HEK293 (cell line): ENCODE data around the gene MARK3.

Experiments used
- FEZF1 ChIP-seq: fragments of 450-650 bp; formaldehyde crosslinking; IDR thresholded peaks from 2 replicates; pipeline ENCODE4 v1.5.1; 2016; ENCODE audit warnings: missing biosample characterization, missing genetic modification characterization
- KLF7 ChIP-seq: fragments of 450-650 bp; formaldehyde crosslinking; IDR thresholded peaks from 2 replicates; pipeline ENCODE4 v1.5.1; 2016; ENCODE audit warnings: missing biosample characterization, missing genetic modification characterization, borderline replicate concordance
- OVOL3 ChIP-seq: fragments of 450-650 bp; formaldehyde crosslinking; IDR thresholded peaks from 2 replicates; pipeline ENCODE4 v1.5.1; 2016; ENCODE audit warnings: missing biosample characterization, missing genetic modification characterization
- REPIN1 ChIP-seq: fragments of 450-650 bp; formaldehyde crosslinking; IDR thresholded peaks from 2 replicates; pipeline ENCODE4 v1.5.1; 2017; ENCODE audit warnings: missing biosample characterization, missing genetic modification characterization, low read depth
- SP2 ChIP-seq: fragments of 450-650 bp; formaldehyde crosslinking; IDR thresholded peaks from 2 replicates; pipeline ENCODE4 v1.5.1; 2016; ENCODE audit warnings: missing biosample characterization, missing genetic modification characterization
- TCF7L2 ChIP-seq: IDR thresholded peaks from 2 replicates; pipeline ENCODE4 v1.6.1; 2011; ENCODE audit warnings: low read depth, mild to moderate bottlenecking, inconsistent platforms, low read length, moderate library complexity, borderline replicate concordance
- ZBTB17 ChIP-seq: fragments of 450-650 bp; formaldehyde crosslinking; IDR thresholded peaks from 2 replicates; pipeline ENCODE4 v1.5.1; 2016; ENCODE audit warnings: missing biosample characterization, missing genetic modification characterization
- ZEB2 ChIP-seq: fragments of 450-650 bp; formaldehyde crosslinking; IDR thresholded peaks from 2 replicates; pipeline ENCODE4 v1.5.1; 2016; ENCODE audit warnings: missing biosample characterization, missing genetic modification characterization
- ZFP69B ChIP-seq: fragments of 450-650 bp; formaldehyde crosslinking; IDR thresholded peaks from 2 replicates; pipeline ENCODE4 v1.5.1; 2016; ENCODE audit warnings: missing biosample characterization, missing genetic modification characterization
- ZIC2 ChIP-seq: fragments of 450-650 bp; formaldehyde crosslinking; IDR thresholded peaks from 2 replicates; pipeline ENCODE4 v1.5.1; 2016; ENCODE audit warnings: missing biosample characterization, missing genetic modification characterization
- ZNF138 ChIP-seq: fragments of 450-650 bp; formaldehyde crosslinking; IDR thresholded peaks from 2 replicates; pipeline ENCODE4 v1.5.1; 2016; ENCODE audit warnings: missing biosample characterization, missing genetic modification characterization, borderline replicate concordance
- ZNF157 ChIP-seq: fragments of 450-650 bp; formaldehyde crosslinking; IDR thresholded peaks from 2 replicates; pipeline ENCODE4 v1.5.1; 2016; ENCODE audit warnings: missing biosample characterization, missing genetic modification characterization
- ZNF16 ChIP-seq: fragments of 450-650 bp; formaldehyde crosslinking; IDR thresholded peaks from 2 replicates; pipeline ENCODE4 v1.5.1; 2016; ENCODE audit warnings: low read depth, missing biosample characterization, missing genetic modification characterization
- ZNF221 ChIP-seq: fragments of 450-650 bp; formaldehyde crosslinking; IDR thresholded peaks from 2 replicates; pipeline ENCODE4 v1.5.1; 2017; ENCODE audit warnings: missing biosample characterization, missing genetic modification characterization, borderline replicate concordance
- ZNF223 ChIP-seq: fragments of 450-650 bp; formaldehyde crosslinking; IDR thresholded peaks from 2 replicates; pipeline ENCODE4 v1.5.1; 2016; ENCODE audit warnings: missing biosample characterization, missing genetic modification characterization
- ZNF23 ChIP-seq: fragments of 450-650 bp; formaldehyde crosslinking; IDR thresholded peaks from 2 replicates; pipeline ENCODE4 v1.5.1; 2016; ENCODE audit warnings: missing biosample characterization, missing genetic modification characterization, borderline replicate concordance
- ZNF248 ChIP-seq: fragments of 450-650 bp; formaldehyde crosslinking; IDR thresholded peaks from 2 replicates; pipeline ENCODE4 v1.5.1; 2017; ENCODE audit warnings: missing biosample characterization, missing genetic modification characterization
- ZNF302 ChIP-seq: fragments of 450-650 bp; formaldehyde crosslinking; IDR thresholded peaks from 2 replicates; pipeline ENCODE4 v1.5.1; 2016; ENCODE audit warnings: missing biosample characterization, missing genetic modification characterization, low read depth
- ZNF404 ChIP-seq: fragments of 450-650 bp; formaldehyde crosslinking; IDR thresholded peaks from 2 replicates; pipeline ENCODE4 v1.5.1; 2017; ENCODE audit warnings: missing biosample characterization, missing genetic modification characterization
- ZNF571 ChIP-seq: fragments of 450-650 bp; formaldehyde crosslinking; IDR thresholded peaks from 2 replicates; pipeline ENCODE4 v1.5.0; 2017; ENCODE audit warnings: missing biosample characterization, missing genetic modification characterization
- ZNF654 ChIP-seq: fragments of 450-650 bp; formaldehyde crosslinking; IDR thresholded peaks from 2 replicates; pipeline ENCODE4 v1.5.1; 2016; ENCODE audit warnings: low read depth, missing biosample characterization, missing genetic modification characterization
- ZNF660 ChIP-seq: fragments of 450-650 bp; IDR thresholded peaks from 2 replicates; pipeline ENCODE4 v1.5.1; 2018; ENCODE audit warnings: missing biosample characterization, mild to moderate bottlenecking, missing genetic modification characterization
- ZNF701 ChIP-seq: fragments of 450-650 bp; formaldehyde crosslinking; IDR thresholded peaks from 2 replicates; pipeline ENCODE4 v1.5.1; 2016; ENCODE audit warnings: missing biosample characterization, missing genetic modification characterization
- ZNF707 ChIP-seq: fragments of 450-650 bp; formaldehyde crosslinking; IDR thresholded peaks from 2 replicates; pipeline ENCODE4 v1.5.1; 2016; ENCODE audit warnings: missing biosample characterization, missing genetic modification characterization
- ZNF768 ChIP-seq: fragments of 450-650 bp; formaldehyde crosslinking; IDR thresholded peaks from 2 replicates; pipeline ENCODE4 v1.5.1; 2018; ENCODE audit warnings: missing biosample characterization, mild to moderate bottlenecking, missing genetic modification characterization
- ZSCAN30 ChIP-seq: fragments of 450-650 bp; IDR thresholded peaks from 2 replicates; pipeline ENCODE4 v1.5.1; 2018; ENCODE audit warnings: missing biosample characterization, mild to moderate bottlenecking, missing genetic modification characterization, moderate library complexity
- TF ChIP-seq, protein P1 (sequence below): fragments of 450-650 bp; formaldehyde crosslinking; IDR thresholded peaks from 2 replicates; pipeline ENCODE4 v1.5.1; 2016; ENCODE audit warnings: missing biosample characterization, missing genetic modification characterization
- TF ChIP-seq, protein P2 (sequence below): fragments of 450-650 bp; formaldehyde crosslinking; IDR thresholded peaks from 2 replicates; pipeline ENCODE4 v1.5.1; 2016; ENCODE audit warnings: missing biosample characterization, missing genetic modification characterization
- TF ChIP-seq, protein P3 (sequence below): fragments of 450-650 bp; formaldehyde crosslinking; IDR thresholded peaks from 2 replicates; pipeline ENCODE4 v1.5.1; 2016; ENCODE audit warnings: missing biosample characterization, missing genetic modification characterization
- TF ChIP-seq, protein P4 (sequence below): fragments of 450-650 bp; formaldehyde crosslinking; IDR thresholded peaks from 2 replicates; pipeline ENCODE4 v1.5.1; 2016; ENCODE audit warnings: missing biosample characterization, missing genetic modification characterization
- TF ChIP-seq, protein P5 (sequence below): fragments of 450-650 bp; formaldehyde crosslinking; IDR thresholded peaks from 2 replicates; pipeline ENCODE4 v1.5.1; 2017; ENCODE audit warnings: missing biosample characterization, missing genetic modification characterization

Gene MARK3

GRCh38 chr14:103528587-103529382, 143.6 kb downstream of the MARK3 start, which contains the start of gene TRMT61A (continued):
- TF ChIP-seq ZNF404 (tag by site-specific recombination) (no peak), ZEB2 (0 out of 2 replicates have a peak, but pooled peaks have one; percentile 26), ZFP69B (tag by site-specific recombination) (no peak), ZBTB17 (tag by site-specific recombination) (peak; percentile 34; the same call in 1 of the 2 replicates), SP2 (tag by site-specific recombination) (peak; percentile 45; the same call in 1 of the 2 replicates), ZNF221 (no peak), FEZF1 (tag by site-specific recombination) (no peak), ZIC2 (tag by site-specific recombination) (no peak), ZNF223 (no peak), ZNF302 (tag by site-specific recombination) (no peak), ZNF707 (tag by site-specific recombination) (no peak), ZNF768 (tag by site-specific recombination) (peak; percentile 97; the same call in 1 of the 2 replicates), ZNF157 (tag by site-specific recombination) (no peak), ZNF23 (tag by site-specific recombination) (no peak), OVOL3 (no peak), TCF7L2 (no peak), KLF7 (no peak), ZNF660 (no peak), ZNF701 (no peak), ZSCAN30 (peak; percentile 54), ZNF571 (tag by site-specific recombination) (no peak), ZNF248 (tag by site-specific recombination) (no peak), REPIN1 (tag by site-specific recombination) (no peak), ZNF654 (tag by site-specific recombination) (no peak), ZNF138 (tag by site-specific recombination) (no peak), ZNF16 (tag by site-specific recombination) (no peak)
- TF ChIP-seq, protein P1, sequence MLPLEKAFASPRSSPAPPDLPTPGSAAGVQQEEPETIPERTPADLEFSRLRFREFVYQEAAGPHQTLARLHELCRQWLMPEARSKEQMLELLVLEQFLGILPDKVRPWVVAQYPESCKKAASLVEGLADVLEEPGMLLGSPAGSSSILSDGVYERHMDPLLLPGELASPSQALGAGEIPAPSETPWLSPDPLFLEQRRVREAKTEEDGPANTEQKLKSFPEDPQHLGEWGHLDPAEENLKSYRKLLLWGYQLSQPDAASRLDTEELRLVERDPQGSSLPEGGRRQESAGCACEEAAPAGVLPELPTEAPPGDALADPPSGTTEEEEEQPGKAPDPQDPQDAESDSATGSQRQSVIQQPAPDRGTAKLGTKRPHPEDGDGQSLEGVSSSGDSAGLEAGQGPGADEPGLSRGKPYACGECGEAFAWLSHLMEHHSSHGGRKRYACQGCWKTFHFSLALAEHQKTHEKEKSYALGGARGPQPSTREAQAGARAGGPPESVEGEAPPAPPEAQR (tag by site-specific recombination), result no peak
- TF ChIP-seq, protein P2, sequence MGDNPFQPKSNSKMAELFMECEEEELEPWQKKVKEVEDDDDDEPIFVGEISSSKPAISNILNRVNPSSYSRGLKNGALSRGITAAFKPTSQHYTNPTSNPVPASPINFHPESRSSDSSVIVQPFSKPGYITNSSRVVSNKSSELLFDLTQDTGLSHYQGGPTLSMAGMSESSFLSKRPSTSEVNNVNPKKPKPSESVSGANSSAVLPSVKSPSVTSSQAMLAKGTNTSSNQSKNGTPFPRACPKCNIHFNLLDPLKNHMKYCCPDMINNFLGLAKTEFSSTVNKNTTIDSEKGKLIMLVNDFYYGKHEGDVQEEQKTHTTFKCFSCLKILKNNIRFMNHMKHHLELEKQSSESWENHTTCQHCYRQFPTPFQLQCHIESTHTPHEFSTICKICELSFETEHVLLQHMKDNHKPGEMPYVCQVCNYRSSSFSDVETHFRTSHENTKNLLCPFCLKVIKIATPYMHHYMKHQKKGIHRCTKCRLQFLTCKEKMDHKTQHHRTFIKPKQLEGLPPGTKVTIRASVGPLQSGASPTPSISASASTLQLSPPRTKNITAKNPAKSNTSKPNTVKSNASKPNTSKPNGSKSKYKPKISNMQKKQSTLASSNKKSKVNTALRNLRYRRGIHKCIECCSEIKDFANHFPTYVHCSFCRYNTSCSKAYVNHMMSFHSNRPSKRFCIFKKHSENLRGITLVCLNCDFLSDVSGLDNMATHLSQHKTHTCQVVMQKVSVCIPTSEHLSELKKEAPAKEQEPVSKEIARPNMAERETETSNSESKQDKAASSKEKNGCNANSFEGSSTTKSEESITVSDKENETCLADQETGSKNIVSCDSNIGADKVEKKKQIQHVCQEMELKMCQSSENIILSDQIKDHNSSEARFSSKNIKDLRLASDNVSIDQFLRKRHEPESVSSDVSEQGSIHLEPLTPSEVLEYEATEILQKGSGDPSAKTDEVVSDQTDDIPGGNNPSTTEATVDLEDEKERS (tag by site-specific recombination), result no peak
- TF ChIP-seq, protein P3, sequence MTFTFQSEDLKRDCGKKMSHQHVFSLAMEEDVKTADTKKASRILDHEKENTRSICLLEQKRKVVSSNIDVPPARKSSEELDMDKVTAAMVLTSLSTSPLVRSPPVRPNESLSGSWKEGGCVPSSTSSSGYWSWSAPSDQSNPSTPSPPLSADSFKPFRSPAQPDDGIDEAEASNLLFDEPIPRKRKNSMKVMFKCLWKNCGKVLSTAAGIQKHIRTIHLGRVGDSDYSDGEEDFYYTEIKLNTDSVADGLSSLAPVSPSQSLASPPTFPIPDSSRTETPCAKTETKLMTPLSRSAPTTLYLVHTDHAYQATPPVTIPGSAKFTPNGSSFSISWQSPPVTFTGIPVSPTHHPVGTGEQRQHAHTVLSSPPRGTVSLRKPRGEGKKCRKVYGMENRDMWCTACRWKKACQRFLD (tag by site-specific recombination), result no peak
- TF ChIP-seq, protein P4, sequence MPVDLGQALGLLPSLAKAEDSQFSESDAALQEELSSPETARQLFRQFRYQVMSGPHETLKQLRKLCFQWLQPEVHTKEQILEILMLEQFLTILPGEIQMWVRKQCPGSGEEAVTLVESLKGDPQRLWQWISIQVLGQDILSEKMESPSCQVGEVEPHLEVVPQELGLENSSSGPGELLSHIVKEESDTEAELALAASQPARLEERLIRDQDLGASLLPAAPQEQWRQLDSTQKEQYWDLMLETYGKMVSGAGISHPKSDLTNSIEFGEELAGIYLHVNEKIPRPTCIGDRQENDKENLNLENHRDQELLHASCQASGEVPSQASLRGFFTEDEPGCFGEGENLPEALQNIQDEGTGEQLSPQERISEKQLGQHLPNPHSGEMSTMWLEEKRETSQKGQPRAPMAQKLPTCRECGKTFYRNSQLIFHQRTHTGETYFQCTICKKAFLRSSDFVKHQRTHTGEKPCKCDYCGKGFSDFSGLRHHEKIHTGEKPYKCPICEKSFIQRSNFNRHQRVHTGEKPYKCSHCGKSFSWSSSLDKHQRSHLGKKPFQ (tag by site-specific recombination), result no peak
- TF ChIP-seq, protein P5, sequence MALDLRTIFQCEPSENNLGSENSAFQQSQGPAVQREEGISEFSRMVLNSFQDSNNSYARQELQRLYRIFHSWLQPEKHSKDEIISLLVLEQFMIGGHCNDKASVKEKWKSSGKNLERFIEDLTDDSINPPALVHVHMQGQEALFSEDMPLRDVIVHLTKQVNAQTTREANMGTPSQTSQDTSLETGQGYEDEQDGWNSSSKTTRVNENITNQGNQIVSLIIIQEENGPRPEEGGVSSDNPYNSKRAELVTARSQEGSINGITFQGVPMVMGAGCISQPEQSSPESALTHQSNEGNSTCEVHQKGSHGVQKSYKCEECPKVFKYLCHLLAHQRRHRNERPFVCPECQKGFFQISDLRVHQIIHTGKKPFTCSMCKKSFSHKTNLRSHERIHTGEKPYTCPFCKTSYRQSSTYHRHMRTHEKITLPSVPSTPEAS, result no peak
